Measurements from ENCODE around the gene ATP5PO.

ATP5PO gene

GRCh38 chr21:33915368-33916199 lies at the start of gene ATP5PO:
ATP5PO (minus strand) TSS chr21:33915804; CDS start chr21:33915763, 41 bp downstream.
- Mint-ChIP-seq H3K9me3 (no peaks in the 10 kb centered on the region), H3K4me1 (peaks cover 37% of the 10 kb centered on the region)
- peak; percentile 100 for ATAC-seq

DNA sequence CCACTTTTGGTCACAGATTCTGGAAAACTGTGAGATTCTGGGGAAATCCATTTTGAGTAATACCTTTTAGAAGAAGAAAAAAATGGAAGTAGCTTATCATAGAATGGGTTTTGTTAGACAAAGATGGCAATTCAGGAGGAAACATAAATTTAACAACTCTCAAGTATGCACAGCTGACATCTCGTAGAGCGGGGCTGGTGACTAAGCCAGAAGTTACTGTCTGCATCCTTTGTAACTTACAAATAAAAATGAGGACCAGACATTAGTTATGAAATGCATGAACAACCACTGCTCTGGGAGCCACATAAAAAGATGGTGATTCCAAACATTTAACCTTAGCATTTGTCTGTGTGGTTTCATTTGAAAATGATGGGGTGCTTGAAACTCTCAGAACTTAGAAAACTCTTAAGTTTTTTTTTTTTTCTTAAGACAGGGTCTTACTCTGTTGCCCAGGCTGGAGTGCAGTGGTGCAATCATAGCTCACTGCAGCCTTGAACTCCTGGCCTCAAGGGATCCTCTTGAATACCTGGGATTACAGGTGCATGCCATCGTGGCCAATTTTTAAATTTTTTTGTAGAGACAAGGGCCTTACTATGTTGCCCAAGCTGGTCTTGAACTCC lies 49.2 kb upstream of the ATP5PO start:
- DNase-seq (no peak), ATAC-seq (no peak)
- H3K9me3 Mint-ChIP-seq = peaks cover 3 to 13% of the 10 kb centered on the region in 2 donors
- peaks cover 32% of the 10 kb centered on the region for H3K4me1 Mint-ChIP-seq
- H3K4me3 Mint-ChIP-seq = no peak overlapping the region
- H3K27me3 Mint-ChIP-seq = no peaks in the 10 kb centered on the region
- no peak overlapping the region for H3K27ac Mint-ChIP-seq

More at GRCh38 chr21:33915368-33916199, at the start of gene ATP5PO:
- Mint-ChIP-seq H3K27ac (peak within 1 kb of the TSS; percentile 99), H3K27me3 (no peaks in the 10 kb centered on the region), H3K4me3 (peak within 1 kb of the TSS; percentile 99)
- DNase-seq = peak; percentile 96 to 97

DNA sequence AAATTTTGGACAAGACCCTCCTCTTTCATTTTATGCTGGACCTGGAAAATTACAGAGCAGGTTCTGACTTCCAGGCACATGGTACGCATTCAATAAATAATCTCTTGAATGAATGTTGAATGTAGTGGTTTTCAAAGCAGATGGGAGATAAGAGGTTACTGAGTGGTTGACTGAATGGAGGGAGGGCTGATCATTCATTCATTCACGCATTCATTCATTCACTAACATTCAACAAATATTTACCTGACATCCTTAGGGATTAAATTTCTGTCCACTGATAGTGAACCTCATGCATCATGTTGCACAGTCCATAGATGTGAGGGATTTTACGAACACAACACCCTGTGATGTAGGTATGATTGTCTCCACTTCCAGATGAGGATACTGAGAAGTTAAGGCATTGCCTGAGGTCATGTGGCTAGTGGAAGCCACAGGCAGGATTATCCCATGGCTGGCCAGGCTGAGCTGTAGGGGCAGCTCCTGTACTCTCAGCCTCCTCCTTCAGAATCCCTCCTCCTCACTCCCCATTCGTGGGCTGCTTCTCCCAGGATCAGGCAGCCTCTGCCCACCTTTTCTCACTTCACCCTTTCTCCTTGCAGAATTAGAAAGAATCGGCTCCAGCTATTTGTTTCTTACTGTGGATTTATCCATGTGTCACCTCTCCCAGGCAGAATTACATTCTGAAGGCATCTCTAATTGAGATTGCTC lies 48.4 kb upstream of the ATP5PO start:
- H3K4me3 Mint-ChIP-seq = no peak overlapping the region
- H3K27me3 Mint-ChIP-seq = no peaks in the 10 kb centered on the region
- DNase-seq = no peak
- H3K27ac Mint-ChIP-seq = no peak overlapping the region
- H3K4me1 Mint-ChIP-seq = peaks cover 29% of the 10 kb centered on the region
- peaks cover 9 to 20% of the 10 kb centered on the region in 2 donors for H3K9me3 Mint-ChIP-seq
- no peak for ATAC-seq

DNA sequence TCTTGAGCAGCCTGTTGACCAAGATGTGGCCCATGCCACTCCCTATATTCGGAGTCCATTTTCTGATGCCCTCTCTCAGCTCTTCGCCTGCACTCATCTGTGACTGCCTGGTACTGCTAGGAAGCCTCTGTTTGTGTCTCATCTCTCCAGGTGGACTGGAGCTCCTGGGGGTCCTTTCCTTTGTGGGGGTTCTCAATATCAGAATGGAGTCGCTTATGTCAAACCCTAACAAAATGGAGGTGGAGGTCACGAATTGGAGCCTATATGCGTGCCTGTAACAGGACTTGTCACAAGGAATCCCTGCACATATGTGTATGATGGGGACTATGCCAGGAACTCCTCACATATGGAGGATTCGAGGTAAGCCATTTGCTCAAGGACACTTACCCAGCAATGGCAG lies 46.7 kb upstream of the ATP5PO start:
- Mint-ChIP-seq H3K27ac (no peak overlapping the region), H3K4me1 (peaks cover 28% of the 10 kb centered on the region), H3K4me3 (no peak overlapping the region), H3K27me3 (no peaks in the 10 kb centered on the region), H3K9me3 (peaks cover 13 to 28% of the 10 kb centered on the region in 2 donors)
- ATAC-seq = no peak
- DNase-seq = no peak

GRCh38 chr21:33961061-33961460 lies 45.5 kb upstream of the ATP5PO start:
- Mint-ChIP-seq H3K4me3 (no peak overlapping the region), H3K27ac (no peak overlapping the region), H3K4me1 (peaks cover 38% of the 10 kb centered on the region), H3K9me3 (peaks cover 13 to 28% of the 10 kb centered on the region in 2 donors), H3K27me3 (no peaks in the 10 kb centered on the region)
- no peak for ATAC-seq
- DNase-seq = no peak

- Mint-ChIP-seq H3K4me3 (no peak overlapping the region), H3K27ac (no peak overlapping the region), H3K27me3 (no peaks in the 10 kb centered on the region), H3K9me3 (peaks cover 13 to 28% of the 10 kb centered on the region in 2 donors), H3K4me1 (peaks cover 49% of the 10 kb centered on the region)
- DNase-seq (no peak), ATAC-seq (no peak)
Observed at GRCh38 chr21:33959680-33960079, 44.1 kb upstream of the ATP5PO start.

- peaks cover 70% of the 10 kb centered on the region for H3K4me1 Mint-ChIP-seq
- H3K9me3 Mint-ChIP-seq = peaks cover 6 to 11% of the 10 kb centered on the region in 2 donors
- no peak for DNase-seq
- ATAC-seq = no peak
- no peak overlapping the region for H3K27ac Mint-ChIP-seq
- no peaks in the 10 kb centered on the region for H3K27me3 Mint-ChIP-seq
- H3K4me3 Mint-ChIP-seq = no peak overlapping the region
Observed at GRCh38 chr21:33954395-33954794, 38.8 kb upstream of the ATP5PO start.

- peak overlapping the region; percentile 84 to 87 for H3K27ac Mint-ChIP-seq
- H3K27me3 Mint-ChIP-seq = no peaks in the 10 kb centered on the region
- ATAC-seq (no peak), DNase-seq (no peak)
- H3K9me3 Mint-ChIP-seq = no peaks in the 10 kb centered on the region
- H3K4me1 Mint-ChIP-seq = peaks cover 84% of the 10 kb centered on the region
- H3K4me3 Mint-ChIP-seq = peak overlapping the region; percentile 57 to 81
Observed at GRCh38 chr21:33951276-33952178, 35.9 kb upstream of the ATP5PO start.

- Mint-ChIP-seq H3K27ac (peak overlapping the region; percentile 97 to 100), H3K4me1 (peaks cover 81% of the 10 kb centered on the region), H3K9me3 (no peaks in the 10 kb centered on the region), H3K4me3 (peak overlapping the region; percentile 71 to 93), H3K27me3 (no peaks in the 10 kb centered on the region)
- DNase-seq (peak in 1 of 2 donors; percentile 49), ATAC-seq (no peak)
Observed at GRCh38 chr21:33950431-33951079, 35.0 kb upstream of the ATP5PO start.

- peak; percentile 63 to 87 for DNase-seq
- peaks cover 0 to 3% of the 10 kb centered on the region in 2 donors for H3K9me3 Mint-ChIP-seq
- H3K4me1 Mint-ChIP-seq = peaks cover 80% of the 10 kb centered on the region
- H3K4me3 Mint-ChIP-seq = peak overlapping the region; percentile 71 to 93
- peak; percentile 66 for ATAC-seq
- H3K27ac Mint-ChIP-seq = peak overlapping the region; percentile 97 to 100
- H3K27me3 Mint-ChIP-seq = no peaks in the 10 kb centered on the region
Observed at GRCh38 chr21:33949516-33950430, 34.2 kb upstream of the ATP5PO start.

DNA sequence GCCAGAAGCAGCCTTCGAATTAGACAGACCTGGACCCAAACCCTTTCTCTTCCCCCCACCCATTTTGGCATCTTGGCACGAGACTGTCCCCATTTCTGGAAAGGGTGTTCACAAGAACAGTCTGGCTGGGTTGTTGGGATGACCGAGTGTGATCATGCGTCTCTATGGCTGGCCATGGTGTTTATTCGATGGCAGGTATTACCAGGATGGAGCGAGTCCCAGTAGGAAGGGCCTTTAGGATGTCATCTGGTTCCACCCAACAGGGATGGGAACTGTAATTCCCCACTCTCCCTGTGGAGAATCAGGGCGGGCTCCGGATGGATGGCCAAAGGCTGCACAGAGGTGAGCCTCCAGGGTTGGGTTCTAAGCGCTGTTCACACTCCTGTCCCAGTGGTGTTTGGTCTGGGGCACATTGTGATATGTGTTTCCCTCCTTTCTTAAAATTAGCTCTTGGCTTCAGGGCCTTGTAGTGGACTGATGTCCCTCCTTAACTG lies 33.4 kb upstream of the ATP5PO start:
- Mint-ChIP-seq H3K27me3 (no peaks in the 10 kb centered on the region), H3K4me1 (peaks cover 84% of the 10 kb centered on the region), H3K9me3 (peaks cover 0 to 10% of the 10 kb centered on the region in 2 donors), H3K4me3 (peak overlapping the region; percentile 71 to 93), H3K27ac (peak overlapping the region; percentile 97 to 100)
- DNase-seq = no peak
- ATAC-seq = no peak

- peak; percentile 86 to 94 for DNase-seq
- H3K4me3 Mint-ChIP-seq = peak overlapping the region; percentile 71 to 93
- H3K9me3 Mint-ChIP-seq = peaks cover 0 to 10% of the 10 kb centered on the region in 2 donors
- peaks cover 85% of the 10 kb centered on the region for H3K4me1 Mint-ChIP-seq
- peak; percentile 73 for ATAC-seq
- H3K27me3 Mint-ChIP-seq = no peaks in the 10 kb centered on the region
- H3K27ac Mint-ChIP-seq = peak overlapping the region; percentile 97 to 100
Observed at GRCh38 chr21:33948096-33948950, 32.7 kb upstream of the ATP5PO start.

All from stimulated activated naive CD8-positive, alpha-beta T cell treated with anti-CD3 and anti-CD28 coated beads, Interleukin-15, amount 100 ng/mL, for 72 hours (primary cell).